Stimulated activated naive CD8-positive, alpha-beta T cell treated with anti-CD3 and anti-CD28 coated beads, Interleukin-15, amount 100 ng/mL, for 72 hours (primary cell): ENCODE measurements around the gene GP1BB.

Experiments used
- ATAC-seq: fragments of 150-1000 bp; cut with Tn5 transposase; 2 replicates; pipeline ENCODE4 v1.10.0; 2021; ENCODE audit warnings: mild to moderate bottlenecking, moderate library complexity
- DNase-seq, 2 donors: peaks; one replicate each; pipeline ENCODE4 v3.0.0; 2021 to 2022
- H3K27ac Mint-ChIP-seq, 2 donors: one replicate each; pipeline ENCODE4 v1.8.0; 2022; ENCODE audit warnings: mild to moderate bottlenecking in 2 of 2, mixed read lengths in 2 of 2, moderate library complexity in 2 of 2
- H3K27me3 Mint-ChIP-seq: one replicate; pipeline ENCODE4 v1.8.0; 2022; ENCODE audit warnings: mixed read lengths
- H3K4me1 Mint-ChIP-seq: one replicate; pipeline ENCODE4 v1.8.0; 2022; ENCODE audit warnings: mild to moderate bottlenecking, mixed read lengths
- H3K4me3 Mint-ChIP-seq, 2 donors: one replicate each; pipeline ENCODE4 v1.8.0; 2022; ENCODE audit warnings: mild to moderate bottlenecking in 2 of 2, mixed read lengths in 2 of 2, moderate library complexity in 1 of 2
- H3K9me3 Mint-ChIP-seq, 2 donors: one replicate each; pipeline ENCODE4 v1.8.0; 2022; ENCODE audit warnings: mixed read lengths in 2 of 2

The GP1BB gene

GRCh38 chr22:19766511-19767426 lies 43.4 kb downstream of the GP1BB start:
- Mint-ChIP-seq H3K9me3 (no peaks in the 10 kb centered on the region), H3K27me3 (peaks cover 93% of the 10 kb centered on the region), H3K27ac (no peak overlapping the region), H3K4me1 (peaks cover 19% of the 10 kb centered on the region), H3K4me3 (peak overlapping the region; percentile 68 to 78)
- peak; percentile 85 for ATAC-seq
- DNase-seq = peak; percentile 57 to 72

DNA sequence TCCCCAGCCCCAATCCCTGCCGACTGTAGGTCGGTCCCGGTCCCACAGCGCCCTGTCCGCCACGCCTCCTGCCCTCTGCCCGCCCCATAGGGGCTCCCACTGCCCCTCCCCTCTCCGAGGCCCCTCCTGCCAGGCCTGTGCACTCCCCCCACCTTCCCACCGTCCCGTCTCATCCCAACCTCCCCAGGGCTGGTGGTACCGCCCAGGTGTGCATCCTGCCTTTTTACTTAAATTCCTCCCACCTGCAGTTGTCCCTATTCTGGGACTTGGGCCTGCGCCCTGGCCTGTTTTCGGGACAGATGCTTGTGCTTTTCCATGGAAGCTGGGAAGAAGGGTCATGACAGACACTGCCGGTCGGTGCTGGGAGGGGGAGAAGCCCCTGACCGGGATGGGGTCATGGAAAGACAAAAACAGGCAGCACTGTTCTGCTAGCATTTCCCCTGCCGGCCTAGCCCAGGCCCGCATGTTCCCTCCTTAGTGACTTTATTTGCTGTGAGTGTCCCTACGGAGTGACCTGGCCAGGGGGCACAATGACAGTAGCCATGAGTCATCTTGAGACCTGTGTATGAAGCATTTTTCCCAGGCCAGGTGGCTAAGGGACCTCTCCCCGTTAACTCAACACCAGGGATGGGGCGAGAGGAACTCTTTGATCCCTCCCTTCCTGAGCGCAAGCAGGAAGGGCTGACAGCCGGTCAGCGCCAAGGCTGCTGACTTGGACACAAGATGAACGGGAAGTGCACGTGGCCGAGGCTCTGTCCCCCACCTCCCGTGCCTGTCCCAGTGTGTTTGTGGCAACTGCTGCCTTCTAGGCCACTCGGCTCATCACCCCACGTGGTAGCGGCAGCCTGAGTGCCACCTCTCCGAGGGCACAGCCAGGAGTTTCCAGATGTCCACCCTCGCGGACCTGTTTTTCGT lies 44.3 kb downstream of the GP1BB start:
- peak overlapping the region; percentile 64 to 68 for H3K4me3 Mint-ChIP-seq
- ATAC-seq = peak; percentile 49
- no peaks in the 10 kb centered on the region for H3K9me3 Mint-ChIP-seq
- H3K4me1 Mint-ChIP-seq = peaks cover 19% of the 10 kb centered on the region
- no peak for DNase-seq
- H3K27ac Mint-ChIP-seq = no peak overlapping the region
- peaks cover 93% of the 10 kb centered on the region for H3K27me3 Mint-ChIP-seq

DNA sequence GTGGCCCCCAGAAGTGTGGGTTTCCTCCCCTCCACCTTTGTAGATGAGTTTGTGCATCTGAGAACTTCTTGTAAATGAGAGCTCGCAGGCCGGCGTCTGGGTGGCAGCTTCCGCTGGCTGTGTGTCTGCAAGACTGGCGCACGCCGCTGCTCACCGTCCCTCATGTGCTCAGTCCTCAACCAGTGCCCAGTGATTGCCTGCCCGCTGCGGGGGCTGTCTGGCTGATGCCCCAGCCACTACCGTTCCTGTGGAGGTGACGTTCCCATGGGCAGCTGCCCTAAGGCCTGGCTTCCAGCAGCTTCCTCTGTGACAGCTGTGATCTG lies 46.0 kb downstream of the GP1BB start:
- Mint-ChIP-seq H3K27me3 (peaks cover 93% of the 10 kb centered on the region), H3K4me3 (no peak overlapping the region), H3K9me3 (no peaks in the 10 kb centered on the region), H3K4me1 (peaks cover 19% of the 10 kb centered on the region), H3K27ac (no peak overlapping the region)
- no peak for ATAC-seq
- DNase-seq = no peak

GRCh38 chr22:19770349-19771220 lies 47.2 kb downstream of the GP1BB start:
- Mint-ChIP-seq H3K9me3 (no peaks in the 10 kb centered on the region), H3K27ac (no peak overlapping the region), H3K4me3 (no peak overlapping the region), H3K4me1 (peaks cover 14% of the 10 kb centered on the region), H3K27me3 (peaks cover 87% of the 10 kb centered on the region)
- DNase-seq (no peak), ATAC-seq (no peak)

DNA sequence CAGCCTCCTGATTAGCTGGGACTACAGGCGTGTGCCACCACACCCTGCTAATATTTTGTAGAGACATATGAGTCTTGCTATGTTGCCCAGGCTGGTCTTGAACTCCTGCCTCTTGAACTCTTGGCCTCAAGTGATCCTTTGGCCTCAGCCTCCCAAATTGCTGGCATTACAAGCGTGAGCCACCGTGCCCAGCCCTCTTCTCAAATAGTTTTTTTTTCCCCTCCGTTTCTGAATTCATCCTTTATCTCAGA lies 49.0 kb downstream of the GP1BB start:
- Mint-ChIP-seq H3K9me3 (no peaks in the 10 kb centered on the region), H3K27ac (no peak overlapping the region), H3K4me3 (no peak overlapping the region), H3K4me1 (peaks cover 14% of the 10 kb centered on the region), H3K27me3 (peaks cover 85% of the 10 kb centered on the region)
- DNase-seq (no peak), ATAC-seq (no peak)

GRCh38 chr22:19772673-19773469 lies 49.5 kb downstream of the GP1BB start:
- Mint-ChIP-seq H3K4me1 (peaks cover 9% of the 10 kb centered on the region), H3K27ac (peak overlapping the region in 1 of 2 donors; percentile 54), H3K4me3 (no peak overlapping the region), H3K27me3 (peaks cover 85% of the 10 kb centered on the region), H3K9me3 (no peaks in the 10 kb centered on the region)
- DNase-seq = no peak
- ATAC-seq = no peak

GRCh38 chr22:19773470-19774040 lies 50.2 kb downstream of the GP1BB start:
- Mint-ChIP-seq H3K27me3 (peaks cover 85% of the 10 kb centered on the region), H3K9me3 (no peaks in the 10 kb centered on the region), H3K4me1 (peaks cover 9% of the 10 kb centered on the region), H3K4me3 (no peak overlapping the region), H3K27ac (no peak overlapping the region)
- ATAC-seq (no peak), DNase-seq (no peak)
